CD14-positive monocyte (primary cell): ENCODE data around the gene GTF2F1. TPM values are rescaled to one million over a fixed set of nuclear protein-coding genes. Genes with fewer than 3 reads are reported as not detected.

Experiments used
- DNase-seq, 3 donors: peaks; one replicate each; pipeline ENCODE4 v3.0.0-alpha.2; 2011 to 2022
- H2AFZ ChIP-seq: 2 replicates; pipeline ENCODE4 v1.6.0; 2012; ENCODE audit warnings: mild to moderate bottlenecking, low read depth, low read length, inconsistent platforms; ENCODE audit not compliant: insufficient read depth, poor library complexity, severe bottlenecking
- H3K27ac ChIP-seq, 2 donors: 1 replicate in 1 of 2; 2 replicates in 1 of 2; pipeline ENCODE4 v1.5.1; 2012 to 2013; ENCODE audit warnings: low read length in 2 of 2, control low read depth in 1 of 2, inconsistent platforms in 1 of 2, low read depth in 1 of 2, mild to moderate bottlenecking in 1 of 2
- H3K27me3 ChIP-seq, 2 donors: one replicate each; pipeline versions ENCODE4 v1.6.0 to v1.6.1; 2011 to 2013; ENCODE audit warnings: low read length in 2 of 2; ENCODE audit not compliant: control insufficient read depth in 2 of 2, insufficient read depth in 2 of 2
- H3K36me3 ChIP-seq, 2 donors: replicated peaks in 1 of 2; 1 replicate in 1 of 2; 2 replicates in 1 of 2; pipeline versions ENCODE4 v1.5.1 to v1.6.1; 2012 to 2013; ENCODE audit warnings: low read length in 2 of 2, control low read depth in 1 of 2, inconsistent platforms in 1 of 2, mild to moderate bottlenecking in 1 of 2; ENCODE audit not compliant: insufficient read depth in 2 of 2, control insufficient read depth in 1 of 2
- H3K4me1 ChIP-seq, 2 donors: 1 replicate in 1 of 2; 2 replicates in 1 of 2; pipeline versions ENCODE4 v1.5.1 to v1.6.1; 2012 to 2013; ENCODE audit warnings: low read length in 2 of 2, control low read depth in 1 of 2, inconsistent platforms in 1 of 2, mild to moderate bottlenecking in 1 of 2, moderate library complexity in 1 of 2; ENCODE audit not compliant: insufficient read depth in 2 of 2, control insufficient read depth in 1 of 2
- H3K4me2 ChIP-seq: replicated peaks from 2 replicates; pipeline ENCODE3; 2012; ENCODE audit warnings: low read length, moderate library complexity, mild to moderate bottlenecking; ENCODE audit not compliant: poor library complexity, severe bottlenecking; ENCODE audit errors: extremely low read depth
- H3K4me3 ChIP-seq, 3 experiments: fragments of 200-600 bp in 1 of 3; sonication (generic) in 1 of 3; replicated peaks in 1 of 3; 1 replicate in 2 of 3; 2 replicates in 1 of 3; pipeline ENCODE4 v1.5.1; 2011 to 2013; ENCODE audit warnings: low read length in 3 of 3, mild to moderate bottlenecking in 3 of 3, control low read depth in 2 of 3, low read depth in 2 of 3, inconsistent platforms in 1 of 3, moderate library complexity in 1 of 3
- H3K79me2 ChIP-seq: 2 replicates; pipeline ENCODE4 v1.6.0; 2012; ENCODE audit warnings: mild to moderate bottlenecking, control low read depth, inconsistent platforms, low read length, moderate library complexity; ENCODE audit not compliant: insufficient read depth
- H3K9ac ChIP-seq: 2 replicates; pipeline ENCODE4 v1.6.0; 2017; ENCODE audit warnings: low read length, mild to moderate bottlenecking; ENCODE audit not compliant: insufficient read depth, poor library complexity, severe bottlenecking
- H3K9me3 ChIP-seq, 2 donors: replicated peaks in 1 of 2; 1 replicate in 1 of 2; 2 replicates in 1 of 2; pipeline versions ENCODE4 v1.5.1 to v1.6.1; 2012 to 2013; ENCODE audit warnings: low read length in 2 of 2, control low read depth in 1 of 2; ENCODE audit not compliant: control insufficient read depth in 1 of 2, insufficient read depth in 1 of 2
- H4K20me1 ChIP-seq: 2 replicates; pipeline ENCODE4 v1.6.0; 2012; ENCODE audit warnings: mild to moderate bottlenecking, low read length, control low read depth, moderate library complexity; ENCODE audit not compliant: insufficient read depth
- H3K27ac Mint-ChIP-seq, 7 donors: one replicate each; pipeline ENCODE4 v1.8.0; 2020; ENCODE audit warnings: mild to moderate bottlenecking in 7 of 7, mixed read lengths in 7 of 7, moderate library complexity in 6 of 7, inconsistent platforms in 2 of 7
- H3K27me3 Mint-ChIP-seq, 3 donors: one replicate each; pipeline ENCODE4 v1.8.0; 2021 to 2022; ENCODE audit warnings: low read depth in 3 of 3, mild to moderate bottlenecking in 3 of 3, mixed read lengths in 3 of 3, moderate library complexity in 3 of 3, inconsistent platforms in 1 of 3
- H3K36me3 Mint-ChIP-seq, 2 donors: one replicate each; pipeline ENCODE4 v1.8.0; 2020; ENCODE audit warnings: mixed read lengths in 2 of 2, inconsistent platforms in 1 of 2, mild to moderate bottlenecking in 1 of 2
- H3K4me1 Mint-ChIP-seq: one replicate; pipeline ENCODE4 v1.8.0; 2020; ENCODE audit warnings: mild to moderate bottlenecking, mixed read lengths
- H3K4me3 Mint-ChIP-seq, 2 donors: one replicate each; pipeline ENCODE4 v1.8.0; 2020; ENCODE audit warnings: mild to moderate bottlenecking in 2 of 2, mixed read lengths in 2 of 2, moderate library complexity in 1 of 2
- H3K9me3 Mint-ChIP-seq, 7 donors: one replicate each; pipeline ENCODE4 v1.8.0; 2020 to 2022; ENCODE audit warnings: mixed read lengths in 7 of 7, mild to moderate bottlenecking in 6 of 7, moderate library complexity in 6 of 7, inconsistent platforms in 2 of 7
- CTCF ChIP-seq: fragments of 200-600 bp; IDR thresholded peaks from one replicate; pipeline ENCODE4 v1.8.0; 2022; ENCODE audit warnings: antibody characterized with exemption, mild to moderate bottlenecking
- WGBS: methylation state at CpG from one replicate; pipeline ENCODE4 v1.1.5; 2013; ENCODE audit warnings: missing lambda C conversion rate; ENCODE audit not compliant: insufficient coverage; 5-methylcytosine and 5-hydroxymethylcytosine counted together
- intact Hi-C, 2 donors: fragments of 100-400 bp; cut with micrococcal nuclease; formaldehyde crosslinking; loops; one replicate each; pipeline versions ENCODE4 v1.15.0 to v1.15.1; 2023
- polyA plus RNA-seq, 3 donors: library from polyadenylated mRNA; depleted of rRNA in 1 of 3; unstranded in 2 of 3; stranded (reverse) in 1 of 3; fragments of 300-500 nt in 2 of 3; fragments of >200 nt in 1 of 3; fragmentation: Illumina TruSeq in 2 of 3; gene quantifications; 1 replicate in 2 of 3; 2 replicates in 1 of 3; pipeline ENCODE4 v1.2.3, GENCODE V29; 2012 to 2021

Gene GTF2F1
- polyA plus RNA-seq, 3 donors, result 9.4 to 46.4 (median 13.2) TPM

GRCh38 chr19:6387372-6387771 lies 5.6 kb downstream of the GTF2F1 start:
- WGBS, result 96% methylated on average over 8 of the region's 19 CpGs
- H3K36me3 Mint-ChIP-seq, result peaks cover 56 to 92% of the 10 kb centered on the region in 2 donors
- H3K36me3 ChIP-seq, result peaks cover 66 to 88% of the 10 kb centered on the region in 2 donors

GRCh38 chr19:6384381-6384780 lies 8.6 kb downstream of the GTF2F1 start:
- peak overlapping the region in 1 of 7 donors; percentile 21 for H3K27ac Mint-ChIP-seq
- no peak overlapping the region for H3K27ac ChIP-seq
- peaks cover 72 to 98% of the 10 kb centered on the region in 2 donors for H3K36me3 Mint-ChIP-seq
- H3K4me3 Mint-ChIP-seq, result no peak overlapping the region
- WGBS, result 100% methylated on average over 2 of the region's 4 CpGs
- H3K79me2 ChIP-seq, result peaks cover 9% of the 10 kb centered on the region
- no peak overlapping the region for H3K4me3 ChIP-seq
- no peaks in the 10 kb centered on the region for H3K27me3 Mint-ChIP-seq
- H3K9ac ChIP-seq, result no peak overlapping the region
- no peak for TF ChIP-seq CTCF
- no peak overlapping the region for H3K4me2 ChIP-seq
- H3K9me3 ChIP-seq, result no peaks in the 10 kb centered on the region
- DNase-seq, result no peak
- no peaks in the 10 kb centered on the region for H3K4me1 Mint-ChIP-seq
- H3K27me3 ChIP-seq, result no peaks in the 10 kb centered on the region
- H4K20me1 ChIP-seq, result no peaks in the 10 kb centered on the region
- peaks cover 87 to 98% of the 10 kb centered on the region in 2 donors for H3K36me3 ChIP-seq
- intact Hi-C loops, result no loop called here
- peaks cover 0 to 12% (median 3%) of the 10 kb centered on the region in 7 donors for H3K9me3 Mint-ChIP-seq
- H2AFZ ChIP-seq, result no peak overlapping the region
- H3K4me1 ChIP-seq, result no peaks in the 10 kb centered on the region

More at GRCh38 chr19:6387372-6387771, 5.6 kb downstream of the GTF2F1 start:
- no peak for TF ChIP-seq CTCF
- intact Hi-C loops, result no loop called here
- Histone ChIP-seq H3K27me3 (no peaks in the 10 kb centered on the region), H3K9me3 (no peaks in the 10 kb centered on the region), H4K20me1 (no peaks in the 10 kb centered on the region), H3K4me3 (no peak overlapping the region), H3K9ac (no peak overlapping the region), H2AFZ (no peak overlapping the region), H3K4me2 (no peak overlapping the region), H3K4me1 (peaks cover 4 to 9% of the 10 kb centered on the region in 2 donors), H3K27ac (no peak overlapping the region), H3K79me2 (peaks cover 25% of the 10 kb centered on the region)
- H3K4me3 Mint-ChIP-seq, result no peak overlapping the region
- H3K27me3 Mint-ChIP-seq, result peaks cover 0 to 3% (median 0%) of the 10 kb centered on the region in 3 donors
- peaks cover 0 to 1% (median 0%) of the 10 kb centered on the region in 7 donors for H3K9me3 Mint-ChIP-seq
- DNase-seq, result no peak
- peak overlapping the region in 1 of 7 donors; percentile 10 for H3K27ac Mint-ChIP-seq
- peaks cover 10% of the 10 kb centered on the region for H3K4me1 Mint-ChIP-seq
